Right hindlimb (tissue), 1 donor: ENCODE measurements around the gene PGAP6.
"Not testable (repeated sequence)": the region's sequence is repeated elsewhere in the genome, so short reads cannot be mapped to it uniquely, and the experiment has no call there.

Source experiments
- DNase-seq: peaks from one replicate; pipeline ENCODE4 v3.0.0-alpha.2; 2018

PGAP6 gene

GRCh38 chr16:363766-364490, 17.9 kb downstream of the PGAP6 start:
- no peak for DNase-seq

DNA sequence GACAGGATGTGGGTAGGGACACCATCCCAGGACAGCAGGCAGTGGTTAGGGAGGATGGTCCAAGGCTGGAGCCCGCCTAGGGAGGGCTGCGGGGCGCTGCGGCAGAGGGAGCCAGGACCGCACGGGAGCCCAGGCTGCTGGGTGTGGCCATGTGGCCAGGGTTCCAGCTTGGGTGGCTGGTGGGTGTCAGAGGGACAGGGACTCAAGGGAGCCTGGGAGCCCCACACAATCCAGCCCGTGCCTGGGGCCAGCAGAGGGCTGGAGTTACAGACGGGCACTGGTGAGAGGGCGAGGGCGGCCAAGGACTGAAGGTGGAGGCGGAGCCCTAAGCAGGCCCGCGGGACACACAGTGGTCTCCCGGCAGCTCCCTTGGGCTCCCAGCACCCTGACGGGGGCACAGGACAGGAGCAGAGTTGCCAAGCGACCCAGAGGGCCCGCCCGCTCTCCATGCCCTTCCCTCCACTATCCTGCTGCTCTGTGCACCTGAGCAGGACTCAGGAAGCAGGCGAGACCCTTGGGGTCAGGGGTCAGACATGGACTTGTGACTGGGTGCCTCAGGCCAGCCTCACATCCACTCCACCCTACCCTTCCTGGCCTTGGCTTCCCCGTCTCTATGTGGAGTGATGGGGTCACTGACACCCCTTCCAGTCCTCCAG, 18.5 kb downstream of the PGAP6 start:
- no peak for DNase-seq

DNA sequence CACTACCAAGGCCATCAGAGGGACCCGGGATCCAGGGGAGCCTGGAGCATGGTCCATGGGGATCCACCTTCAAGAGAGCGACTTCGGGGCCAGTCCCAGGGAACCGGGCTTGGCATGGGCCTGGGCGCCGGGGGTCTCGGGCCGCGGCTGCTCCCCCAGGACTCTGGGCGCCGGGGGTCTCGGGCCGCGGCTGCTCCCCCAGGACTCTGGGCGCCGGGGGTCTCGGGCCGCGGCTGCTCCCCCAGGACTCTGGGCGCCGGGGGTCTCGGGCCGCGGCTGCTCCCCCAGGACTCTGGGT, 19.1 kb downstream of the PGAP6 start:
- DNase-seq, result not testable (repeated sequence)

- peak; percentile 70 for DNase-seq
Measured at GRCh38 chr16:361872-362701, 19.7 kb downstream of the PGAP6 start.

DNA sequence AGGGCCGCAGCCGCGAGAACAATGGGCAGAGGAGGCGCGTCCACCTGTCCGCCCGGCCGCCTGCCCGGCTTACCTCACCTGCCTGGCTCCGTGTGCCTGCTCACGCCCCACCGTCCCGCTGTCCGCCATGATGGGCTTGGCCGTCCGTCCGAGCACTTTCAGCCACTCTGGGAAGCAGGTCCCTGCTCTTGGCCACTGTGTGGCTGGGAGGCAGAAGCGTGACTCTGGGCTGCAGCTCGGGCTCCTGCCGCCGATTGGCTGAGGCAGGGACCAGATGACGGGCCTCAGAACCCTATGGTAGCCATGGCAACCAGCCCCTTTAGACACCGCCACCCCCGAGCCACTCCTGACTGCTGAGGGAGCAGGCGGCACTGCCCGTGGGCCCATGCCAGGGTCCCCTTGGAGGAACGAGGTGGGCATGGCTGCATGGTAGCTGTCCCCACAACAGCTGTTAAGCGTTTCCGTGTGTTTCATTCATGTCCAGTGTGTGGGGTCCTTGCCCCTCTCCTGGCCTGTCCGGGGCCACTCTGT, 20.4 kb downstream of the PGAP6 start:
- DNase-seq, result no peak

- DNase-seq, result no peak
Measured at GRCh38 chr16:360698-361336, 21.0 kb downstream of the PGAP6 start.

DNA sequence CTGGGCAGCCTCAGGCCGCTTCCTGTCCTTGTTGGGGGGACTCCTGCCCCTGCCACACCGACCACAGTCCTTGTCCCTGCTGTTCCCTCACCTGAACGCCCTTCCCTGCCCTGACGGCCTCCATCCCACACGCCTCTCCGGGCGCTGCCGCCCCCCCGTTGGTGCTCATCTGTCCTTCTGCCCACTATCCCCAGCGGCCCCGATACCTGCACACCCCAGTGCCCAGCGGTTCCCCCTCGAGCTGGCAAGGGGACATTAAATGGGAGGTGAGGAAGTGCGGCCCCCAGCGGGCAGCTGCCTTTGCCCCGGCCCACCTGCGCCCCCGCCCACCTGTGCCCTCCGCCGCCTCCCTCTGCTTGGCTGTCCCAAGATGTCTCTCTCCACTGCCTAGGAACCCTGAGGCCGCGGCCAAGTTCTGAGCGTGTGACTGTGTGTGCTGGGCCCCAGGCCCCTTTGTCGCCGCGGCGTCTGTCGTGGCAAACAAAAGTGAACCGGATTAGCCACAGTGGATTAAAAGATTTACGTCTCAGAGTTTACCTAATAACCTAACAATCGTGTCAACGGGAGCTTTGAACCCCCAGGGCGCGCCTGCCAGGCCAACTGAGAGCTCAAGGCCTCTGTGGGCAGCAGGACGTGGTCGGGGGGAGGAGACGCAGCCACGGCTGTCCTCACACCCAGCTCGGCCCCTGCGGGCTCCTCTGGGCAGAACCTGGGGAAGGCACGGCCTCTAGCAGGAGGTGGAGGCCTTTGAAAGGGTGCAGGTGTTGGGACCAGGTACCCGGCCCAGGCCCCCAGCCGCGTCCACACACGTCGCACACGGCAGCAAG, 21.7 kb downstream of the PGAP6 start:
- DNase-seq, result no peak

DNA sequence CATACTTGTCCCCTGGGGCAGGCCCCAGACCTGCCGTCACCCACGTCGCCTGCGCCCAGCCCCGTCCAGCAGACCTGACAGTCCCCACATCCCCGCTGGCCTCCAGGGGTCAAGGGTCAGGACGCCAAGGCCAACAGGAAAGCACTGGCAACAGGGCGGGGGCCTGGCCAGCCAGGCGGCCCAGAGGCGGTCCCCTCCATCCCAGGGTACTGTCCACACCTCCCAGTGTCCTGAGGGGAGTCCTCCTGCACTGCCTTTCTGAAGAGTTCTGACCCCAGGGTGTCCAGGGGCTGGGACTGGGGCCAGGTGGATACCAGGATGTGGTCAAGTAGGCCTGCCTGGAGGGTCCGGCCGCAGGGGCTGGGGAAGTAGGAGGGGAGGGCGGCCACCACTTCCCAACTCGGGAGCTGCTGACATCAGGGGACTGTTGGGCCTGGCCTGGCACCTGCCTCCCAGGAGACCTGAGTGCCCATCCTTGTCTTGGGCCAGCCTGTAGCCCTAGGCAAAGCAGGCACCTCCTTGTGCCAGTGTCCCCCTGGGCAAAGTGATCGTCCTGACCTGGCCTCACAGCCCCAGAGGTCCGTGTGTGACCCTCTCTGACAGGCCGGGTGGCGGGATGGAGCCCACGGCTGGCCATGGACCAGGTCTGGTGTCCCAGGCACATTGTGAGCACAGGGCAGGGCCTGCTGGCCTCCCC, 22.6 kb downstream of the PGAP6 start:
- no peak for DNase-seq

DNA sequence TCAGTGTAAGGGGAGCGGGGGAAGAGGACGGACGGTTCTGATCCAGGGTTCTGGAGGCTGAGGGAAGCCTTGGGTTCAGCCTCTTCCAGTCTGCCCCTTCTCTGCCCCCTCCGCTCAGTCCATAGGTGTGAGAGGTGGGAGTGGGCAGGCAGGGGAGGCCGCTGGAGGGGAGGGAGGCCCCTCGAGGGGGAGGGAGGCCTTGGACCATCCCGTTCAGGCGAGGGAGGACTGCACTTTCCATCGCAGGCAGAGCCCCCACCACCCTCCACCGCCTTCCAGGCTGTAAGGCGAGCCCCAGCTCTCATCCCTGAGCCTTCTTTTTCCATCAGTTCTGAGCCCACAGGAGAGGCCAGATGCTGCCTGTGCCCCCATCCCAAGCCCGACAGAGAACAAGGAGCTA, 25.0 kb downstream of the PGAP6 start:
- DNase-seq, result no peak

- DNase-seq, result no peak
Measured at GRCh38 chr16:354971-355461, 26.8 kb downstream of the PGAP6 start.

- peak; percentile 27 for DNase-seq
Measured at GRCh38 chr16:354291-354881, 27.4 kb downstream of the PGAP6 start.

DNA sequence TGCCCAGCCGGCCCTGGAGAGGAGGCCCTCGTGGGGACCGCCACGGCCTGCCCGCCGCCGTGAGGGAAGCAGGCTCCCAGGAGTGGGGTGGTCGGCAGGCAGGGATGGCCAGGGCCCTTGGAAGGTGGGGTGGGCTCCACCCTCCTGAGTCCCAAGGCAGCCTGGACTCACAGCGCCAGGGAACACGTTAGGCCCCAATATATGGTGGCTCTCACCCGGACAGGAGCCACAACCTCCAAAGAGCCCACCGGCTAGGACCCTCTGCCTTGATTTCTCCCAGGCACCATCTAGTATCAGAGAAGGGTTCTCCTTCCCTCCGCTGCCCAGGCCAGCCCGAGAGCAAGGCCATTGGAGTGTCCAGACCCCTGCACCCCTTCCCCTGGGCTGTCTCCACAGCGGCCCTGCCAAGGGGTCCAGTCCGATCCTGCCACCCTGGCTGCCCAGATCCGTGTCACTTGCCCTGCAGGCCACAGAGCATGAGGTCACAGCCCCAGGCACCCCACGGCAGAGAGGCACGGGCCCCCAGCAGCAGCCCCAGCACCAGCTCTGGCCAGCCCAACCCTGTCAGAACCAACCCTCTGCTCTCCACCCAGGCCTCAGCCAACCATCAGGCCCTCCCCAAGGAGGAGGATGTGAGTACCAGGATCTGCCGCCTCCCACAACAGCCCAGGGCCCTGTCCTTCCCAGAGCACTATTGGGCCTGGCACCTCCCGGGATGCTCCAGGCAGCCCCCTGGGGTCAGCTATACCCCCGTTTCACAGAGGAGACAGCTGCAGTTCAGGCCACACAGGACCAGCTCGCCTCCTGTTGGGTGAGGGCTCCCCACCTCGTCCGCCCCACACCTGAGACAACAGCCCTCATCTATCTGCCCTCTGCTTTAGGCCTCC, 28.1 kb downstream of the PGAP6 start:
- peak; percentile 30 for DNase-seq

- DNase-seq, result peak; percentile 95
Measured at GRCh38 chr16:352547-353403, 29.0 kb downstream of the PGAP6 start, which contains the start of gene AXIN1. Gene AXIN1 (minus strand): TSS chr16:352723. CDS start chr16:347025, 5,698 bp downstream.

DNA sequence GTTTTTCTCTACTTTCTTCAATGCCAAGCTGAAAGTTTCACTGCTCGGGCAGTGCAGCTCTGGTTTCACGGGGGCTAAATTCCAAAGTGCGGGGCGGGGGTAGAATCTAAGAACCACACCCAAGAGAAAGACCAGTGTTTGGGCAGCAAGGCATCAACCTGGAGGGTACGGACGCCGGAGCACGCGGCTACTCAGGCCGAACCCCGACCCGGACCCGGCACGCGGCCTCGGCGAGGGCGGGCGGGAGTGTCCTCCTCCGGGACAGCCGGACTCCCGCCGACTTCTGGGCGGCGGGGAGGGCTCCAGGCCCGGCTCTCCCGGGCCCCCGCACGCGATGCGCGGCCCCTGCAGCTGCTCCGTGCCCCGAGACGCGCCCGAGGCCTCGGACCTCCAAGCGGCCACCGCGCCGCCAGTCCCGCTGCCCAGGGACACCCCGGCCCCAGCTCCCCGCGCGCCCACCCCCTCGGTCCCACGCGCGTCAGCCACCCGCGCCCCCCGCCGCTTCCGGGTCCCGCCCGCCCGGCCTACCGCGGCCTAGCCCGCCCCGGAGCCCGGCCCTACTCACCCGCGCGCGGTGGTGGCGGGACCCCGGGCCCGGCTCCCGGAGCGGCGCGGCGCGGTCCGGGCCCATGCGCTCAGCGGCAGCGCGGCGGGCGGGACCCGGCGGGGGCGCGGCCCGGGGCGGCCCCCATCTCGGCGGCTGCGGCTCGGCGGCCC, 29.8 kb downstream of the PGAP6 start:
- DNase-seq, result peak; percentile 41

GRCh38 chr16:350203-350602, 31.6 kb downstream of the PGAP6 start:
- DNase-seq, result no peak

- no peak for DNase-seq
Measured at GRCh38 chr16:349211-349610, 32.6 kb downstream of the PGAP6 start.

GRCh38 chr16:348495-348894, 33.3 kb downstream of the PGAP6 start:
- not testable (repeated sequence) for DNase-seq

DNA sequence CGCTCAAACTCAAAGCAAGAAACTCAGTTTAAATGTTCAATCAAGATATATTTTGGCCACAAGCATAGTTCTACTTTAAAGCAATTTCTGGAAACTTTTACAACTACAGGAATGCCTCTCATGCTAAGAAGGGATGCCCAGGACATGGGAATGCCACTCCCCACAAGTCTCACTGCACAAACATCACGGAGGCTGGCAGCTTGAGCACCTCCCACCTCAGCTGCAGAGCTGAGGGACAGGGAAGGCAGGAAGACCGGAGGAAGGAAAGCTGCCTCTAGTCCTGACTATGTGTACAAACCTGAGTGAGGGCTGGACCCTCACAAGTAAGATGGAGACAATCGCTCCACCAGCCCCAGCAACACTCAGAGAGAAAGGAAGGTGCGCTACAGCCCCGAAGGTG, 34.6 kb downstream of the PGAP6 start:
- DNase-seq, result no peak
